Hepatocyte (in vitro differentiated cells): ENCODE measurements around the gene SLC17A9. TPM values are rescaled to one million over a fixed set of nuclear protein-coding genes. Genes with fewer than 3 reads are reported as not detected.

ENCODE experiments used
- DNase-seq: peaks from one replicate; pipeline ENCODE4 v3.0.0-alpha.2; 2016; ENCODE audit warnings: low spot score
- H2AFZ ChIP-seq: fragments of 200-600 bp; sonication (generic); 2 replicates; pipeline ENCODE4 v1.6.0; 2016; ENCODE audit warnings: antibody characterized with exemption, mild to moderate bottlenecking
- H3K27ac ChIP-seq: fragments of 200-600 bp; sonication (generic); 2 replicates; pipeline ENCODE4 v1.5.1; 2016; ENCODE audit warnings: mild to moderate bottlenecking
- H3K27me3 ChIP-seq: fragments of 200-600 bp; sonication (generic); 2 replicates; pipeline ENCODE4 v1.6.1; 2016
- H3K36me3 ChIP-seq: fragments of 200-600 bp; sonication (generic); replicated peaks from 2 replicates; pipeline ENCODE4 v1.5.1; 2016; ENCODE audit warnings: low read depth; ENCODE audit not compliant: insufficient read depth
- H3K4me1 ChIP-seq: fragments of 200-600 bp; sonication (generic); 2 replicates; pipeline ENCODE4 v1.5.1; 2016; ENCODE audit warnings: mild to moderate bottlenecking, moderate library complexity; ENCODE audit not compliant: insufficient read depth
- H3K4me2 ChIP-seq: fragments of 200-600 bp; sonication (generic); 2 replicates; pipeline ENCODE4 v1.6.0; 2016
- H3K4me3 ChIP-seq: fragments of 200-600 bp; sonication (generic); 2 replicates; pipeline ENCODE4 v1.5.1; 2016; ENCODE audit warnings: mild to moderate bottlenecking
- H3K79me2 ChIP-seq: fragments of 200-600 bp; sonication (generic); 2 replicates; pipeline ENCODE4 v1.6.0; 2017; ENCODE audit warnings: mild to moderate bottlenecking
- H3K9me2 ChIP-seq: fragments of 200-600 bp; sonication (generic); replicated peaks from 2 replicates; pipeline ENCODE4 v1.6.0; 2017; ENCODE audit warnings: mild to moderate bottlenecking; ENCODE audit not compliant: insufficient read depth
- H3K9me3 ChIP-seq: fragments of 200-600 bp; sonication (generic); 2 replicates; pipeline ENCODE4 v1.5.1; 2016; ENCODE audit warnings: low read depth, mild to moderate bottlenecking
- H4K20me1 ChIP-seq: fragments of 200-600 bp; sonication (generic); 2 replicates; pipeline ENCODE4 v1.6.0; 2016; ENCODE audit warnings: mild to moderate bottlenecking; ENCODE audit not compliant: insufficient read depth, poor library complexity, severe bottlenecking
- EZH2 ChIP-seq: fragments of 200-600 bp; sonication (generic); IDR thresholded peaks from 2 replicates; pipeline ENCODE4 v1.6.1; 2016; ENCODE audit warnings: antibody characterized with exemption, mild to moderate bottlenecking, borderline replicate concordance
- EZH2phosphoT487 ChIP-seq: fragments of 200-600 bp; sonication (generic); IDR thresholded peaks from one replicate; pipeline ENCODE4 v1.6.1; 2018; ENCODE audit warnings: antibody characterized with exemption, mild to moderate bottlenecking, low read depth, moderate library complexity; ENCODE audit not compliant: unreplicated experiment, severe bottlenecking
- WGBS: methylation state at CpG from one replicate; pipeline ENCODE4 v1.1.6; 2016; ENCODE audit warnings: low lambda C conversion rate; ENCODE audit errors: missing lambda C conversion rate; 5-methylcytosine and 5-hydroxymethylcytosine counted together
- polyA plus RNA-seq: library from polyadenylated mRNA; unstranded; fragments of >200 nt; fragmentation: Nextera tagmentation; extraction: Ambion mirVana; gene quantifications from 2 replicates; pipeline ENCODE4 v1.2.1, GENCODE V29; 2016
- total RNA-seq: library from RNA; depleted of rRNA; stranded (reverse); fragments of >200 nt; gene quantifications from 2 replicates; pipeline ENCODE4 v1.2.3, GENCODE V29; 2014
- TF ChIP-seq, protein P1 (sequence below): fragments of 200-600 bp; sonication (generic); IDR thresholded peaks from 2 replicates; pipeline ENCODE4 v1.5.1; 2016; ENCODE audit warnings: antibody characterized with exemption, mild to moderate bottlenecking; ENCODE audit not compliant: poor library complexity

Gene SLC17A9
- total and polyA plus RNA-seq, 2 experiments from 2014 or later: 26.9 to 83.9 TPM

DNA sequence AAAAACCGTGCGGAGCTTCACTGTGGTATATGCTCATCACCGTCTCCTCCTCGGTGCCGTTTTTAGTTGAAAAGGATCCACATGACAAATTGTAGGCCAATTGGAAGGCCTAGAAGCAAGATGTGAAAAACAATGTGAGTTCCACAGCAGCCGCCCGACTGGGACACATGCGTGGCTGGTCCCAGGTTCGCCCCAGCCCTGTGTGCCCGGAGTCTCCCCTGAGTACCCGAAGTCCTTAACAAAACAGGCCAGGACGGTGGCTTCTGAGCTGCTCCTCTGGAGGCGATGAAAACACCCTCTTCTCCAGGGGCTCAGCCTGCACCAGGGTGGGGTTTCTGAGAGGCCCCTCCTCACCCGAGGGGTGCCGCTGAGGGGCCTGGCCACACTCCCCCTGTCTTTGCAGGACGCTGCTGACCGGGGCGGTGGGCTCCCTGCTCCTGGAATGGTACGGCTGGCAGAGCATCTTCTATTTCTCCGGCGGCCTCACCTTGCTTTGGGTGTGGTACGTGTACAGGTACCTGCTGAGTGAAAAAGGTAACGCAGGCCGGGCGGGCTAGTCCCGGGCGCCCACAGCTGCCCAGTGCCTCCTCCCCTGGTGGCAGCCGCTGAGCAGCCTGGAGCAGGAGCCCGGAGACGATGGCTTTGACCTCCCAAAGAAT is 9.8 kb downstream of the SLC17A9 start:
- Histone ChIP-seq H3K4me3 (no peak overlapping the region), H3K27me3 (no peaks in the 10 kb centered on the region), H3K79me2 (no peaks in the 10 kb centered on the region), H3K27ac (no peak overlapping the region), H4K20me1 (no peaks in the 10 kb centered on the region), H3K9me3 (no peaks in the 10 kb centered on the region), H3K4me1 (no peaks in the 10 kb centered on the region), H3K36me3 (no peaks in the 10 kb centered on the region), H3K9me2 (no peaks in the 10 kb centered on the region), H2AFZ (no peak overlapping the region), H3K4me2 (no peak overlapping the region)
- TF ChIP-seq, protein P1, sequence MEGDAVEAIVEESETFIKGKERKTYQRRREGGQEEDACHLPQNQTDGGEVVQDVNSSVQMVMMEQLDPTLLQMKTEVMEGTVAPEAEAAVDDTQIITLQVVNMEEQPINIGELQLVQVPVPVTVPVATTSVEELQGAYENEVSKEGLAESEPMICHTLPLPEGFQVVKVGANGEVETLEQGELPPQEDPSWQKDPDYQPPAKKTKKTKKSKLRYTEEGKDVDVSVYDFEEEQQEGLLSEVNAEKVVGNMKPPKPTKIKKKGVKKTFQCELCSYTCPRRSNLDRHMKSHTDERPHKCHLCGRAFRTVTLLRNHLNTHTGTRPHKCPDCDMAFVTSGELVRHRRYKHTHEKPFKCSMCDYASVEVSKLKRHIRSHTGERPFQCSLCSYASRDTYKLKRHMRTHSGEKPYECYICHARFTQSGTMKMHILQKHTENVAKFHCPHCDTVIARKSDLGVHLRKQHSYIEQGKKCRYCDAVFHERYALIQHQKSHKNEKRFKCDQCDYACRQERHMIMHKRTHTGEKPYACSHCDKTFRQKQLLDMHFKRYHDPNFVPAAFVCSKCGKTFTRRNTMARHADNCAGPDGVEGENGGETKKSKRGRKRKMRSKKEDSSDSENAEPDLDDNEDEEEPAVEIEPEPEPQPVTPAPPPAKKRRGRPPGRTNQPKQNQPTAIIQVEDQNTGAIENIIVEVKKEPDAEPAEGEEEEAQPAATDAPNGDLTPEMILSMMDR: no peak
- TF ChIP-seq EZH2 (no peak), EZH2phosphoT487 (no peak)
- no peak for DNase-seq
- WGBS: 94% methylated on average over 30 of the region's 30 CpGs

DNA sequence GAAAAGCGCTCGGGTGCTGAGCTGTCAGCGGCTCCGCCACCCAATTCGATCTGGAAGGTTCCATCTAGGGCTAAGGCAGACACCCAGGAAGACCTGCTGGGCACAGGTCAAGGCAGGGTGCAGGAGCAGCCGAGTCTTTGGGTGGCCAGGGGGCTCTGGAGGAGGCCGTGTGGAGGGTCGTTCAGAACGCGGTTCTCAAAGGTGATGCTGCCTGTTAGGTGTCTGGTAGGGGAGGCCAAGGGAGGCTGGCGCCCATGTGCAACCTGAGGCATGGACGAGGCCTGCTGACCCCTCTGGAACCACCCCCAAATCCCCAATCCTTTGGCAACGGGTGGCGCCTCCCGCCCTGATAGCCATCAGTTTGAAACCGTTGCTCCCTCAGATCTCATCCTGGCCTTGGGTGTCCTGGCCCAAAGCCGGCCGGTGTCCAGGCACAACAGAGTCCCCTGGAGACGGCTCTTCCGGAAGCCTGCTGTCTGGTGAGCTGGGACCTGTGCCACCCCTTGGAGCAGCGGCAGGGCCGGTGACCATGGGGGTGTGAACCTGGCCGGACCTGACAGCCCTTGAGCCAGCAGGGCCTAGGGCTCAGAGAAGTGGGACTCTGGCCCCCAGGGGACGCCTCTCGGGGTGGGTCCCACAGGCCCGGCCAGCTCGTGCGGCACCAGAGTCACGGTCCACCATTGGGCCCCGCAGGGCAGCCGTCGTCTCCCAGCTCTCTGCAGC is 10.5 kb downstream of the SLC17A9 start:
- TF ChIP-seq EZH2 (no peak), EZH2phosphoT487 (no peak)
- TF ChIP-seq, protein P1: no peak
- Histone ChIP-seq H2AFZ (no peak overlapping the region), H3K9me2 (no peaks in the 10 kb centered on the region), H3K79me2 (no peaks in the 10 kb centered on the region), H4K20me1 (no peaks in the 10 kb centered on the region), H3K27ac (no peak overlapping the region), H3K4me2 (no peak overlapping the region), H3K4me1 (no peaks in the 10 kb centered on the region), H3K9me3 (no peaks in the 10 kb centered on the region), H3K36me3 (no peaks in the 10 kb centered on the region), H3K27me3 (no peaks in the 10 kb centered on the region), H3K4me3 (no peak overlapping the region)
- 91% methylated on average over 32 of the region's 32 CpGs for WGBS
- DNase-seq: no peak

DNA sequence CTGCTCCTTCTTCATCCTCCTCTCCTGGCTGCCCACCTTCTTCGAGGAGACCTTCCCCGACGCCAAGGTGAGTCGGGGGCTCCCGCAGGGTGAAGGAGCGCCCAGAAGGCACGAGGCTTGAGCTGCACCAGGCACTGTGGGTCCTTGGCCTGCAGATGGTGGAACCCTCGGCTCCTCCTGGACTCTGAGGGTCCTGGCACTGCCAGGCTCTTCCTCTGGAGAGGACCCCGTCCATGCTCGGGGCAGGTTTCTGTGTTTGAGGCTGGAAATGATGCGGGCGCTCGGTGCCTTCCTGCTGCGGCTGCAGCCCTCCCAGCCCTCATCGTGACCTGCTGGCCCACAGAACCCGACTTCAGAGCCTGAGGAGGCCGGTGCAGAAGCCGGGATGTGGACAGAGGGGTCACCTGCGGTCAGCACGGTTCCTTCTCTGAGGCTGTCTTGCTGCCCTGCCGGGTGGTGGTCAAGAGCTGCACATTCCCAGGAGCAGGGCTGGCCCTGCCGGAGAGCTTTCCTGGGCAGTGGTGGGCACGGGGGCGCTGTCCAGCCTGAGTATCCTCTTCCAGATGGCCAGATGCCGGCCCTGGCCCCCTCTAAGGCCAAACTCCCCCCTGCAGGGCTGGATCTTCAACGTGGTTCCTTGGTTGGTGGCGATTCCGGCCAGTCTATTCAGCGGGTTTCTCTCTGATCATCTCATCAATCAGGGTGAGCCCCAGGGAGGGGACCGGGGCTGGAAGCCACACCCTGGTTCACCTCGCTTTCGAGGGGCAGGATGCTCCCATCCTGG is 11.3 kb downstream of the SLC17A9 start:
- Histone ChIP-seq H4K20me1 (no peaks in the 10 kb centered on the region), H3K4me2 (no peak overlapping the region), H3K27me3 (no peaks in the 10 kb centered on the region), H3K79me2 (no peaks in the 10 kb centered on the region), H3K9me2 (no peaks in the 10 kb centered on the region), H3K4me1 (no peaks in the 10 kb centered on the region), H3K9me3 (no peaks in the 10 kb centered on the region), H3K27ac (no peak overlapping the region), H3K4me3 (no peak overlapping the region), H3K36me3 (no peaks in the 10 kb centered on the region), H2AFZ (no peak overlapping the region)
- DNase-seq: no peak
- WGBS: 95% methylated on average over 31 of the region's 32 CpGs
- no peak for TF ChIP-seq EZH2
- no peak for TF ChIP-seq EZH2phosphoT487
- TF ChIP-seq, protein P1: no peak
